Gastroesophageal sphincter (tissue), 3 donors: ENCODE results near the gene NIPBL.

ENCODE experiments used
- EP300 ChIP-seq: sonication (generic); formaldehyde crosslinking; IDR thresholded peaks from one replicate; pipeline ENCODE4 v1.6.1; 2017; ENCODE audit warnings: antibody characterized with exemption, mild to moderate bottlenecking
- POLR2A ChIP-seq, 2 donors: fragments of 450-650 bp; IDR thresholded peaks; one replicate each; pipeline ENCODE4 v1.6.1; 2017; ENCODE audit warnings: antibody characterized with exemption in 2 of 2, mild to moderate bottlenecking in 2 of 2, moderate library complexity in 1 of 2
- POLR2AphosphoS5 ChIP-seq: sonication (generic); formaldehyde crosslinking; IDR thresholded peaks from one replicate; pipeline ENCODE4 v1.6.1; 2017; ENCODE audit warnings: antibody characterized with exemption
- TF ChIP-seq, protein P1 (sequence below), 4 experiments: fragments of 200-600 bp in 2 of 4; fragments of 450-650 bp in 2 of 4; sonication (generic) in 1 of 4; IDR thresholded peaks; one replicate each; pipeline ENCODE4 v1.5.1; 2017 to 2019; ENCODE audit warnings: antibody characterized with exemption in 4 of 4, mild to moderate bottlenecking in 2 of 4, moderate library complexity in 2 of 4

DNA sequence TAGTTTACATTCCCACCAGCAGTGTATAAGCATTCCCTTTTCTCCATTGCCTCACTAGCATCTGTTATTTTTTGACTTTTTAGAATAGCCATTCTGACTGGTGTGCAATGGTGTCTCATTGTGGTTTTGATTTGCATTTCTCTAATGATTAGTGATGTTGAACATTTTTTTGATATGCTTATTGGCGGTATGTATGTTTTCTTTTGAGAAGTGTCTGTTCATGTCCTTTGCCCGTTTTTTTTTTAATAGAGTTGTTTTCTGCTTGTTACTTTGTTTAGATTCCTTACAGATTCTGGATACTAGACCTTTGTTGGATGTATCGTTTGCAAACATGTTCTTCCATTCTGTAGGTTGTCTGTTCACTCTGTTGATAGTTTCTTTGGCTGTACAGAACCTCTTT is 25.3 kb downstream of the NIPBL start:
- TF ChIP-seq POLR2AphosphoS5 (no peak), EP300 (no peak), POLR2A (IDR thresholded peaks at IDR 0.05) (no peak)
- TF ChIP-seq, protein P1, sequence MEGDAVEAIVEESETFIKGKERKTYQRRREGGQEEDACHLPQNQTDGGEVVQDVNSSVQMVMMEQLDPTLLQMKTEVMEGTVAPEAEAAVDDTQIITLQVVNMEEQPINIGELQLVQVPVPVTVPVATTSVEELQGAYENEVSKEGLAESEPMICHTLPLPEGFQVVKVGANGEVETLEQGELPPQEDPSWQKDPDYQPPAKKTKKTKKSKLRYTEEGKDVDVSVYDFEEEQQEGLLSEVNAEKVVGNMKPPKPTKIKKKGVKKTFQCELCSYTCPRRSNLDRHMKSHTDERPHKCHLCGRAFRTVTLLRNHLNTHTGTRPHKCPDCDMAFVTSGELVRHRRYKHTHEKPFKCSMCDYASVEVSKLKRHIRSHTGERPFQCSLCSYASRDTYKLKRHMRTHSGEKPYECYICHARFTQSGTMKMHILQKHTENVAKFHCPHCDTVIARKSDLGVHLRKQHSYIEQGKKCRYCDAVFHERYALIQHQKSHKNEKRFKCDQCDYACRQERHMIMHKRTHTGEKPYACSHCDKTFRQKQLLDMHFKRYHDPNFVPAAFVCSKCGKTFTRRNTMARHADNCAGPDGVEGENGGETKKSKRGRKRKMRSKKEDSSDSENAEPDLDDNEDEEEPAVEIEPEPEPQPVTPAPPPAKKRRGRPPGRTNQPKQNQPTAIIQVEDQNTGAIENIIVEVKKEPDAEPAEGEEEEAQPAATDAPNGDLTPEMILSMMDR (IDR thresholded peaks at IDR 0.05), result no peak
